Measurements from ENCODE around the gene DNAH3.
"Not testable (repeated sequence)": the region's sequence is repeated elsewhere in the genome, so short reads cannot be mapped to it uniquely, and the experiment has no call there.

The DNAH3 gene

DNA sequence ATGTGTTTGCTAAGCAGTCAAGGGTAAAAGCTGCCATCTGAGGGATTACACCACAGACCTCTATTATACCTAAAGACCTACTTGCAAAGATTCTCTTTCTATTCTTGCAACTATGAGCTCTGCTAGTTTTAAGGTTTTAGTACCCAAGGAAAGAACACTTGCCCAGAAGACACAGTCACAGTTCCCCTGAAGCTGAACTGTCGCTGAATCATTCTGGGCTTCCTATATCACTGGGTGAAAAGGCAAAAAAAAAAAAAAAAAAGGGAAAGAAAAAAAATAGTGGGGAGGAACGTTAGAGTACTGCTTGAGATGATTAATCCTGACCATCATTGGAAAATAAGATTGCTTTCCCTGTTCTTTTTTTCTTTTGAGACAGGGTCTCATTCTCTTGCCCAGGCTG, 212.2 kb downstream of the DNAH3 start:
- H3K4me1 ChIP-seq (ENCODE audit: control insufficient read depth in 1 of 2, insufficient read depth in 2 of 2, low read length in 2 of 2): peaks cover 6 to 9% of the 10 kb centered on the region in 2 donors
- H3K9me3 ChIP-seq (ENCODE audit: control insufficient read depth in 1 of 2, low read length in 2 of 2): no peaks in the 10 kb centered on the region
- H3K4me3 ChIP-seq (ENCODE audit: low read depth in 1 of 2, low read length in 2 of 2): no peak overlapping the region
- no peak overlapping the region for H3K9ac ChIP-seq (ENCODE audit: low read depth in 1 of 2, low read length in 2 of 2)
- H3K27ac ChIP-seq (ENCODE audit: low read depth, low read length): no peak overlapping the region
- no peaks in the 10 kb centered on the region for H3K36me3 ChIP-seq (ENCODE audit: control insufficient read depth in 1 of 2, insufficient read depth in 2 of 2, low read length in 2 of 2)
- H3K27me3 ChIP-seq (ENCODE audit: control insufficient read depth in 1 of 2, insufficient read depth in 2 of 2, low read length in 2 of 2): no peaks in the 10 kb centered on the region

DNA sequence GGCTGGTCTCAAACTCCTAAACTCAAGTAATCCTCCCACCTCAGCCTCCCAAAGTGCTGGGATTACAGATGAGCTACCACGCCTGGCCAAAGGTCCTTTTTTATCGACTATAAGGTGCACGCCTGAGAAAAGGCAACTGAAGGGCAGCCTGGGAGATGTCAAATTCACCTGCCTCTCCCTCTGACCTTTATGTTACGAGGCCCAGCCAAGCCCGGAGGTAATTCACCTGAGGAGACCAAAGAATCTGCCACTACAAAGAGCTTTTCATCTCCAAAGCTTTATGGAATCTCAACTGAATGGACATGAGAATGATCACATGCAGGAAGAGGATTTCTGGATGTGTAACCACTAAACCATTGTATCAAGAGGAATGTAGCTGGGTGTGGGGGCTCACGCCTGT, 212.9 kb downstream of the DNAH3 start:
- H3K4me1 ChIP-seq (ENCODE audit: control insufficient read depth in 1 of 2, insufficient read depth in 2 of 2, low read length in 2 of 2): peaks cover 6 to 9% of the 10 kb centered on the region in 2 donors
- no peak overlapping the region for H3K4me3 ChIP-seq (ENCODE audit: low read depth in 1 of 2, low read length in 2 of 2)
- H3K27ac ChIP-seq (ENCODE audit: low read depth, low read length): no peak overlapping the region
- H3K9me3 ChIP-seq (ENCODE audit: control insufficient read depth in 1 of 2, low read length in 2 of 2): no peaks in the 10 kb centered on the region
- no peaks in the 10 kb centered on the region for H3K27me3 ChIP-seq (ENCODE audit: control insufficient read depth in 1 of 2, insufficient read depth in 2 of 2, low read length in 2 of 2)
- no peaks in the 10 kb centered on the region for H3K36me3 ChIP-seq (ENCODE audit: control insufficient read depth in 1 of 2, insufficient read depth in 2 of 2, low read length in 2 of 2)
- no peak overlapping the region for H3K9ac ChIP-seq (ENCODE audit: low read depth in 1 of 2, low read length in 2 of 2)

DNA sequence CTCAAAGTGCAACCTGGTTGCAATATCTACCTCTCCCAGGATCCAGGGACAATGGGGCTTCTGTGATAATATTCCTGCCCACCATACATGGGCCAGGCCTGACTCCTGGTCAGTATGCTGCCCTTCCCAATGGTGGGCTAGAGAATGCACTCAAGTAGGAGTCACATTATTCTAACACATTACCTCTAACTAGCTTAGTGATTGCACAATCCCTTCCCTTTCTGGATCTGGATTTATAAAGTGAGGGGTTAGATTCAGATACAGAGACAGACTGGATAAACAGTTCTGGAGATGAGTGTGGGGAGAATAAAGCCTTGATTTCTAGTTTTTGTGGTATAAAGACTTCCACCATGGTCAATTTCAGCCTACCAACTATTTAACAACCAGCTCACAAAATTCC, 217.1 kb downstream of the DNAH3 start:
- no peaks in the 10 kb centered on the region for H3K36me3 ChIP-seq (ENCODE audit: control insufficient read depth in 1 of 2, insufficient read depth in 2 of 2, low read length in 2 of 2)
- no peaks in the 10 kb centered on the region for H3K9me3 ChIP-seq (ENCODE audit: control insufficient read depth in 1 of 2, low read length in 2 of 2)
- H3K27ac ChIP-seq (ENCODE audit: low read depth, low read length): no peak overlapping the region
- H3K4me1 ChIP-seq (ENCODE audit: control insufficient read depth in 1 of 2, insufficient read depth in 2 of 2, low read length in 2 of 2): peaks cover 6 to 9% of the 10 kb centered on the region in 2 donors
- no peak overlapping the region for H3K4me3 ChIP-seq (ENCODE audit: low read depth in 1 of 2, low read length in 2 of 2)
- no peaks in the 10 kb centered on the region for H3K27me3 ChIP-seq (ENCODE audit: control insufficient read depth in 1 of 2, insufficient read depth in 2 of 2, low read length in 2 of 2)
- no peak overlapping the region for H3K9ac ChIP-seq (ENCODE audit: low read depth in 1 of 2, low read length in 2 of 2)

DNA sequence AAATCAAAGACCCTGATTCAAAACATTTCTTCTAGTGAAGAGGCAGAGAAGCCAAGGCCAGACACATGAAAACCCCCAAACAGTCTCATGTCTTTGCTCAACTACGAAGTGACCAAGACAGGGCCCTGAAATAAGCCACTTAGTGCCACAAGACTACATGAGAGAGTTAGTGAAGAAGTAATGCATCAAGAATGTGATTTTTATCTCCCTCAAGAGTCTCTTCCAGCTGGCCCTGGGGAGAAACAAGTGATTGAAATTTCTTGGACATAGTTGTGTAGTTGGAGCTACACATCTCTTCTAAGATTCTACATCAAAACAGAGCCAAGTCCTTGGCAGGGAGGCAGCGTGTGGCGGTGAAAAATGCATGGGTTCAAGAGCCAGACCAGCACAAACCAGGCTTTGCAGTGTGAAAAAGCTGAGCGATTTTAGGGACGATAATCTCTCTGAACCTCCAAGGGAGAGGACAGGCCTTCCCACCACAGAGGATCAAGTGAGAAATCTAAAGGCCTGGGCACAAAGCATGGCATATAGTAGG, 219.5 kb downstream of the DNAH3 start:
- no peaks in the 10 kb centered on the region for H3K27me3 ChIP-seq (ENCODE audit: control insufficient read depth in 1 of 2, insufficient read depth in 2 of 2, low read length in 2 of 2)
- no peaks in the 10 kb centered on the region for H3K9me3 ChIP-seq (ENCODE audit: control insufficient read depth in 1 of 2, low read length in 2 of 2)
- peaks cover 0 to 3% of the 10 kb centered on the region in 2 donors for H3K4me1 ChIP-seq (ENCODE audit: control insufficient read depth in 1 of 2, insufficient read depth in 2 of 2, low read length in 2 of 2)
- no peak overlapping the region for H3K27ac ChIP-seq (ENCODE audit: low read depth, low read length)
- H3K9ac ChIP-seq (ENCODE audit: low read depth in 1 of 2, low read length in 2 of 2): no peak overlapping the region
- H3K4me3 ChIP-seq (ENCODE audit: low read depth in 1 of 2, low read length in 2 of 2): no peak overlapping the region
- H3K36me3 ChIP-seq (ENCODE audit: control insufficient read depth in 1 of 2, insufficient read depth in 2 of 2, low read length in 2 of 2): no peaks in the 10 kb centered on the region

DNA sequence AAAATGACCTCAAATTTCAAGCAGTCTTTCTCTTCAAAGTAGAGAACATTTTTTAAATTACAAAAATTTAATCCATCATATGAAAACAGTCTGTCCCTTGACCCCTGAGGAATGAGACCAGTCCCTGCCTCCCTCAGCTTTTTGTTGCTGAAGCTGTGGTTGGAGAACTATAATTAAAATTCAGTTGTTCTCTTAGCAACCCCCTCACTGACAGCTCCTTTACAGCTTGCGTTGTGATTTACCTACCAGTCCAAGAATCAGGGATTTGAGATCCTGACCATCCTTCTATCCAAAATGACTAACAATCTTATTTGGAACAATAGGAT, 220.3 kb downstream of the DNAH3 start:
- H3K9ac ChIP-seq (ENCODE audit: low read depth in 1 of 2, low read length in 2 of 2): no peak overlapping the region
- no peak overlapping the region for H3K27ac ChIP-seq (ENCODE audit: low read depth, low read length)
- peaks cover 0 to 3% of the 10 kb centered on the region in 2 donors for H3K4me1 ChIP-seq (ENCODE audit: control insufficient read depth in 1 of 2, insufficient read depth in 2 of 2, low read length in 2 of 2)

DNA sequence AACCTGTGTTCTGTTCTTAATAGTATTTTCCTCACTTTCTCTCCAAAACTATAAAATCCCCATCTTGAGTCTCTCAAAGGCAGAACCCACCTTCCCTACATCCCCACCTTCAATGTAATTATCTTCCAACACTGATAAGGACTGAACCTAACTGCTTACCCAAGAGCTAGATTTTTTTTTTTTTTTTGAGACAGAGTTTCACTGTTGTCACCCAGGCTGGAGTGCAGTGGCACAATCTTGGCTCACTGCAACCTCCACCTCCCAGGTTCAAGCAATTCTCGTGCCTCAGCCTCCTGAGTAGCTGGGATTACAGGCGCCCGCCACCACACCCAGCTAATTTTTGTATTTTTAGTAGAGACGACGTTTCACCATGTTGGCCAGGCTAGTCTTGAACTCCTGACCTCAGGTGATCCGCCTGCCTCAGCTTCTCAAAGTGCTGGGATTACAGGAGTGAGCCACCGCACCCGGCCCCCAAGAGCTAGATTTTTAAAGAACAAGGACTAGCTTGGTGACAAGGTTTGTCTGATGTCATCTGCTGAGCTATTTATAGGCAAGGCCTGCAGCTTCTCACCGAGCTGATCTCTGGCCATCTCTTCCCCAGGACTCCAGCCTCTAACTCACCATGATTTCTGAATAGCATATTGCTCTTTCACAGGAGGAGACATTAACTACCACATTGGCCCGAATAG, 220.8 kb downstream of the DNAH3 start:
- not testable (repeated sequence) for H3K4me3 ChIP-seq (ENCODE audit: low read depth in 1 of 2, low read length in 2 of 2); H3K4me1 ChIP-seq (ENCODE audit: control insufficient read depth in 1 of 2, insufficient read depth in 2 of 2, low read length in 2 of 2); H3K9me3 ChIP-seq (ENCODE audit: control insufficient read depth in 1 of 2, low read length in 2 of 2); H3K36me3 ChIP-seq (ENCODE audit: control insufficient read depth in 1 of 2, insufficient read depth in 2 of 2, low read length in 2 of 2); H3K27me3 ChIP-seq (ENCODE audit: control insufficient read depth in 1 of 2, insufficient read depth in 2 of 2, low read length in 2 of 2); H3K27ac ChIP-seq (ENCODE audit: low read depth, low read length); H3K9ac ChIP-seq (ENCODE audit: low read depth in 1 of 2, low read length in 2 of 2)

More for the DNA sequence above, 220.3 kb downstream of the DNAH3 start:
- Histone ChIP-seq H3K36me3 (ENCODE audit: control insufficient read depth in 1 of 2, insufficient read depth in 2 of 2, low read length in 2 of 2) (peaks cover 0 to 4% of the 10 kb centered on the region in 2 donors), H3K27me3 (ENCODE audit: control insufficient read depth in 1 of 2, insufficient read depth in 2 of 2, low read length in 2 of 2) (no peaks in the 10 kb centered on the region), H3K4me3 (ENCODE audit: low read depth in 1 of 2, low read length in 2 of 2) (no peak overlapping the region), H3K9me3 (ENCODE audit: control insufficient read depth in 1 of 2, low read length in 2 of 2) (no peaks in the 10 kb centered on the region)

DNA sequence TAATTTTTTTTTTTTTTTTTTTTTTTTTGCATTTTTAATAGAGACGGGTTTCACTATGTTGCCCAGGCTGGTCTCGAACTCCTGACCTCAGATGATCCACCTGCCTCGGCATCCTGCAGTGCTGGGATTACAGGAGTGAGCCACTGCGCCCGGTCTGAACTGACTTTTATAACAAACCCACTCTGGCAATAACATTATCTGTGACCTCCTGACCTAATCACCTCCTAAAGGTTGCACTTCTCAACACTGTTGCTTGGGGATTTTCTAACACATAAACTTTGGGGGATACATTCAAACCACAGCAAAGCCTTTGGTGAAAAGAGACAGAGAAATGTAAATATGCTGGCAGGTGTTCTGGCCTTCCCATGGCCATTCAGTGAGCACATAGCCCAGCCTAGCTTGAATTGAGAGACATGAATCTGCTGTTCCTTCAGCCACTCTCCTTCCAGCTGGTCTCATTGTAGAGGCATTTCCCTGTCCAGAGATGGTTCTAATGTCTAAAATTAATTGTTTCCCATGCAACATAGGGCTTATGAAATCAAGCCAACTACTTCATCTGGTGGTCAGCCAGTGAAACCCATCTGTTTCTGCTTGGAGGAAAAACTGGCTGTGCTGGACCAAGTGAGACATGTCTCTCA, 221.8 kb downstream of the DNAH3 start:
- H3K9ac ChIP-seq (ENCODE audit: low read depth in 1 of 2, low read length in 2 of 2): no peak overlapping the region
- H3K36me3 ChIP-seq (ENCODE audit: control insufficient read depth in 1 of 2, insufficient read depth in 2 of 2, low read length in 2 of 2): peaks cover 0 to 4% of the 10 kb centered on the region in 2 donors

DNA sequence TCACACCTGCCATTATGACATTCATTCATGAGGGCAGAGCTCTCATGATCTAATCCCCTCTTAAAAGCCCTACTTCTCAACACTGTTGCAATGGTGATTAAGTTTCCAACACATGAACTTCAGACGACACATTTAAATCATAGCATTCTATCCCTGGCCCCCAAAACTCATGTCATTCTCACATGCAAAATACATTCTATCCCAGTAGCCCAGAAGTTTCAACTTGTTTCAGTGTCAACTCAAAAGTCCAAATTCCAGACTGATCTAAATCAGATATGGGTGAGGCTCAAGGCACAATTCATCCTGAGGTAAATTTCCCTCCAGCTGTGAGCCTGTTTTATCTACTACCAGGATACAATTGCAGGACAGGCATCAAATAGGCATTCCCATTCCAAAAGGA, 224.9 kb downstream of the DNAH3 start:
- Histone ChIP-seq H3K27me3 (ENCODE audit: control insufficient read depth in 1 of 2, insufficient read depth in 2 of 2, low read length in 2 of 2) (no peaks in the 10 kb centered on the region), H3K36me3 (ENCODE audit: control insufficient read depth in 1 of 2, insufficient read depth in 2 of 2, low read length in 2 of 2) (peaks cover 0 to 4% of the 10 kb centered on the region in 2 donors), H3K9ac (ENCODE audit: low read depth in 1 of 2, low read length in 2 of 2) (no peak overlapping the region), H3K9me3 (ENCODE audit: control insufficient read depth in 1 of 2, low read length in 2 of 2) (no peaks in the 10 kb centered on the region), H3K4me3 (ENCODE audit: low read depth in 1 of 2, low read length in 2 of 2) (no peak overlapping the region), H3K4me1 (ENCODE audit: control insufficient read depth in 1 of 2, insufficient read depth in 2 of 2, low read length in 2 of 2) (peaks cover 0 to 3% of the 10 kb centered on the region in 2 donors), H3K27ac (ENCODE audit: low read depth, low read length) (no peak overlapping the region)

More for the DNA sequence above, 221.8 kb downstream of the DNAH3 start:
- H3K9me3 ChIP-seq (ENCODE audit: control insufficient read depth in 1 of 2, low read length in 2 of 2): no peaks in the 10 kb centered on the region
- no peak overlapping the region for H3K4me3 ChIP-seq (ENCODE audit: low read depth in 1 of 2, low read length in 2 of 2)
- H3K4me1 ChIP-seq (ENCODE audit: control insufficient read depth in 1 of 2, insufficient read depth in 2 of 2, low read length in 2 of 2): peaks cover 0 to 3% of the 10 kb centered on the region in 2 donors
- H3K27me3 ChIP-seq (ENCODE audit: control insufficient read depth in 1 of 2, insufficient read depth in 2 of 2, low read length in 2 of 2): no peaks in the 10 kb centered on the region
- H3K27ac ChIP-seq (ENCODE audit: low read depth, low read length): no peak overlapping the region

DNA sequence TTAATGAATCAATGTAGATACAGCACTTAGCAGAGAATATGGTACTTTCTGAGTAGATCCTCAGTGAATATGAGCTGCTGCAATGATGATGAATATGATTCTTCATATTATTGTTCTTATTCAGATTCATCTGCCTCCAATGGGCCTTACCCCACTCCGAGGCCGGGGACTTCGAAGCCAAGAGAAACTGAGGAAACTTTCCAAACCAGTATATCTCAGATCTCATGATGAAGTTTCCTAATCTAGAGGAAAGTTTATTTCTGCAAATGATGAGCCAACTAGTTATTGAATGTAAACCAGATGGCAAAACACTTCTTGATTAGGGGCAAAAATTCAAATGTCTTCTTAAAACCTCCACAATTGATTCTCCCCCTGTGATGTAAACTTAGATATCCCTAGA, 226.8 kb downstream of the DNAH3 start:
- Histone ChIP-seq H3K9ac (ENCODE audit: low read depth in 1 of 2, low read length in 2 of 2) (no peak overlapping the region), H3K4me1 (ENCODE audit: control insufficient read depth in 1 of 2, insufficient read depth in 2 of 2, low read length in 2 of 2) (no peaks in the 10 kb centered on the region), H3K36me3 (ENCODE audit: control insufficient read depth in 1 of 2, insufficient read depth in 2 of 2, low read length in 2 of 2) (peaks cover 4 to 5% of the 10 kb centered on the region in 2 donors), H3K9me3 (ENCODE audit: control insufficient read depth in 1 of 2, low read length in 2 of 2) (no peaks in the 10 kb centered on the region), H3K4me3 (ENCODE audit: low read depth in 1 of 2, low read length in 2 of 2) (no peak overlapping the region), H3K27me3 (ENCODE audit: control insufficient read depth in 1 of 2, insufficient read depth in 2 of 2, low read length in 2 of 2) (no peaks in the 10 kb centered on the region), H3K27ac (ENCODE audit: low read depth, low read length) (no peak overlapping the region)

DNA sequence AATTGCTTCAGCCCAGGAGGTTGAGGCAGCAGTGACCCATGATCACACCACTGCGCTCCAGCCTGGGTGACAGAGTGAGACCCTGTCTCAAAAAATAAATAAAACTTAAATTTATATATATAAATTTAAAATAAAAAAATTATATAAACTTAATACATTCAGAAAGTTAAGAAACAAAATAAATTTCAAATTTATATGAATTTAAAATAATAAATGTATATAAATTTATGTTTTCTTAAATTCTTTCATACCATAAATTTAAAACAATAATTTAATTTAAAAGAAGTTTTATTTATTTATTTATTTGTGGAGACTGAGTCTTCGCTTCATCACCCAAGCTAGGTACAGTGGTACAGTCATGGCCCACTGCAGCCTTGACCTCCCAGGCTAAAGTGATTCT, 229.8 kb downstream of the DNAH3 start:
- Histone ChIP-seq H3K36me3 (ENCODE audit: control insufficient read depth in 1 of 2, insufficient read depth in 2 of 2, low read length in 2 of 2) (peaks cover 4 to 5% of the 10 kb centered on the region in 2 donors), H3K4me3 (ENCODE audit: low read depth in 1 of 2, low read length in 2 of 2) (no peak overlapping the region), H3K4me1 (ENCODE audit: control insufficient read depth in 1 of 2, insufficient read depth in 2 of 2, low read length in 2 of 2) (no peaks in the 10 kb centered on the region), H3K9me3 (ENCODE audit: control insufficient read depth in 1 of 2, low read length in 2 of 2) (no peaks in the 10 kb centered on the region), H3K27ac (ENCODE audit: low read depth, low read length) (no peak overlapping the region), H3K27me3 (ENCODE audit: control insufficient read depth in 1 of 2, insufficient read depth in 2 of 2, low read length in 2 of 2) (no peaks in the 10 kb centered on the region), H3K9ac (ENCODE audit: low read depth in 1 of 2, low read length in 2 of 2) (no peak overlapping the region)
